GM21381 (cell line): ENCODE measurements around the gene UBXN7.
"Not testable (repeated sequence)": the region's sequence is repeated elsewhere in the genome, so short reads cannot be mapped to it uniquely, and the experiment has no call there.

Experiments
- ATAC-seq: cut with Tn5 transposase; IDR thresholded peaks from one replicate; pipeline ENCODE4 v1.9.1; 2021; ENCODE audit warnings: mild to moderate bottlenecking, moderate library complexity; ENCODE audit not compliant: unreplicated experiment

UBXN7 gene

GRCh38 chr3:196320137-196320536 is 112.1 kb downstream of the UBXN7 start:
- no peak for ATAC-seq

- ATAC-seq: peak; percentile 89
Measured at GRCh38 chr3:196317687-196318467, 114.3 kb downstream of the UBXN7 start, which contains the start of gene DYNLT2B. Gene DYNLT2B, minus strand, starts transcription at chr3:196318240. Its CDS starts 88 bp downstream, at chr3:196318152.

- not testable (repeated sequence) for ATAC-seq
Measured at GRCh38 chr3:196316799-196317686, 115.2 kb downstream of the UBXN7 start.

GRCh38 chr3:196315821-196316220 is 116.4 kb downstream of the UBXN7 start:
- ATAC-seq: no peak

GRCh38 chr3:196314597-196314996 is 117.6 kb downstream of the UBXN7 start:
- no peak for ATAC-seq

GRCh38 chr3:196314086-196314485 is 118.1 kb downstream of the UBXN7 start:
- ATAC-seq: not testable (repeated sequence)

GRCh38 chr3:196302960-196303359 is 129.3 kb downstream of the UBXN7 start:
- ATAC-seq: not testable (repeated sequence)

GRCh38 chr3:196302551-196302950 is 129.7 kb downstream of the UBXN7 start:
- not testable (repeated sequence) for ATAC-seq

- ATAC-seq: no peak
Measured at GRCh38 chr3:196298521-196298920, 133.7 kb downstream of the UBXN7 start.
